Sigmoid colon (tissue), 7 donors: ENCODE measurements around the gene OSBPL5. TPM values are rescaled to one million over a fixed set of nuclear protein-coding genes. Genes with fewer than 3 reads are reported as not detected.
"Not testable (repeated sequence)": the region's sequence is repeated elsewhere in the genome, so short reads cannot be mapped to it uniquely, and the experiment has no call there.

Experiments used
- DNase-seq: peaks from one replicate; pipeline ENCODE4 v3.0.0-alpha.2; 2019
- H3K27ac ChIP-seq, 4 donors: fragments of 200-600 bp; sonication (generic); one replicate each; pipeline ENCODE4 v1.5.1; 2016 to 2019; ENCODE audit warnings: mild to moderate bottlenecking in 1 of 4
- H3K27me3 ChIP-seq, 3 donors: fragments of 200-600 bp; sonication (generic); one replicate each; pipeline ENCODE4 v1.5.1; 2019; ENCODE audit warnings: mild to moderate bottlenecking in 1 of 3
- H3K36me3 ChIP-seq, 4 donors: fragments of 200-600 bp; sonication (generic); one replicate each; pipeline ENCODE4 v1.5.1; 2016 to 2019
- H3K4me1 ChIP-seq, 4 donors: fragments of 200-600 bp; sonication (generic); one replicate each; pipeline ENCODE4 v1.5.1; 2017 to 2019
- H3K4me3 ChIP-seq, 4 donors: fragments of 200-600 bp; sonication (generic); one replicate each; pipeline ENCODE4 v1.5.1; 2017 to 2019; ENCODE audit warnings: mild to moderate bottlenecking in 2 of 4, moderate library complexity in 1 of 4
- H3K9me3 ChIP-seq, 4 donors: fragments of 200-600 bp in 3 of 4; sonication (generic) in 3 of 4; one replicate each; pipeline versions ENCODE4 v1.5.1 to v1.6.1; 2013 to 2019
- EP300 ChIP-seq, 4 donors: sonication (generic); formaldehyde crosslinking; IDR thresholded peaks; one replicate each; pipeline ENCODE4 v1.6.1; 2017; ENCODE audit warnings: antibody characterized with exemption in 4 of 4
- POLR2A ChIP-seq, 2 donors: fragments of 450-650 bp; IDR thresholded peaks; one replicate each; pipeline ENCODE4 v1.6.1; 2016; ENCODE audit warnings: antibody characterized with exemption in 2 of 2, mild to moderate bottlenecking in 2 of 2, moderate library complexity in 2 of 2
- POLR2AphosphoS5 ChIP-seq, 4 donors: sonication (generic); formaldehyde crosslinking; IDR thresholded peaks; one replicate each; pipeline ENCODE4 v1.6.1; 2017; ENCODE audit warnings: antibody characterized with exemption in 4 of 4
- WGBS, 2 donors: extraction: QIAGEN DNeasy Blood & Tissue Kit; methylation state at CpG; one replicate each; pipeline ENCODE4 v1.1.7; 2013; 5-methylcytosine and 5-hydroxymethylcytosine counted together
- intact Hi-C: fragments of 100-400 bp; cut with DNase I; formaldehyde crosslinking; loops from one replicate; pipeline ENCODE4 v1.15.1; 2023
- polyA plus RNA-seq, 3 donors: library from polyadenylated mRNA; stranded (reverse); fragments of 200-250 nt; gene quantifications; one replicate each; pipeline ENCODE4 v1.2.3, GENCODE V29; 2013
- total RNA-seq, 4 donors: library from RNA; depleted of rRNA; stranded (reverse); fragments of >200 nt; gene quantifications; one replicate each; pipeline ENCODE4 v1.1.0, GENCODE V29; 2016
- TF ChIP-seq, protein P1 (sequence below), 4 experiments: fragments of 450-650 bp in 3 of 4; fragments of 200-600 bp in 1 of 4; IDR thresholded peaks; one replicate each; pipeline ENCODE4 v1.5.1; 2016 to 2019; ENCODE audit warnings: antibody characterized with exemption in 4 of 4, mild to moderate bottlenecking in 3 of 4, moderate library complexity in 2 of 4
- donor health status: healthy with polysubstance abuse.
- donor health status: Bipolar disorder and iron deficiency.
- donor health status: healthy.

Gene OSBPL5
- total and polyA plus RNA-seq, 7 donors = 16.6 to 69.2 (median 29.8) TPM

GRCh38 chr11:3120071-3120792 lies 44.9 kb downstream of the OSBPL5 start:
- 97% methylated on average over 26 of the region's 26 CpGs for WGBS, 2 donors
- DNase-seq = peak; percentile 64
- no peaks in the 10 kb centered on the region for H3K9me3 ChIP-seq
- peaks cover 11 to 56% (median 20%) of the 10 kb centered on the region in 4 donors for H3K36me3 ChIP-seq
- no peak for TF ChIP-seq POLR2AphosphoS5 (IDR thresholded peaks at IDR 0.05)
- TF ChIP-seq, protein P1, sequence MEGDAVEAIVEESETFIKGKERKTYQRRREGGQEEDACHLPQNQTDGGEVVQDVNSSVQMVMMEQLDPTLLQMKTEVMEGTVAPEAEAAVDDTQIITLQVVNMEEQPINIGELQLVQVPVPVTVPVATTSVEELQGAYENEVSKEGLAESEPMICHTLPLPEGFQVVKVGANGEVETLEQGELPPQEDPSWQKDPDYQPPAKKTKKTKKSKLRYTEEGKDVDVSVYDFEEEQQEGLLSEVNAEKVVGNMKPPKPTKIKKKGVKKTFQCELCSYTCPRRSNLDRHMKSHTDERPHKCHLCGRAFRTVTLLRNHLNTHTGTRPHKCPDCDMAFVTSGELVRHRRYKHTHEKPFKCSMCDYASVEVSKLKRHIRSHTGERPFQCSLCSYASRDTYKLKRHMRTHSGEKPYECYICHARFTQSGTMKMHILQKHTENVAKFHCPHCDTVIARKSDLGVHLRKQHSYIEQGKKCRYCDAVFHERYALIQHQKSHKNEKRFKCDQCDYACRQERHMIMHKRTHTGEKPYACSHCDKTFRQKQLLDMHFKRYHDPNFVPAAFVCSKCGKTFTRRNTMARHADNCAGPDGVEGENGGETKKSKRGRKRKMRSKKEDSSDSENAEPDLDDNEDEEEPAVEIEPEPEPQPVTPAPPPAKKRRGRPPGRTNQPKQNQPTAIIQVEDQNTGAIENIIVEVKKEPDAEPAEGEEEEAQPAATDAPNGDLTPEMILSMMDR (IDR thresholded peaks at IDR 0.05) = no peak
- no peak for TF ChIP-seq EP300 (IDR thresholded peaks at IDR 0.05)
- TF ChIP-seq POLR2A (IDR thresholded peaks at IDR 0.05) = no peak
- peaks cover 0 to 32% (median 29%) of the 10 kb centered on the region in 4 donors for H3K4me1 ChIP-seq
- H3K27me3 ChIP-seq = no peaks in the 10 kb centered on the region
- H3K4me3 ChIP-seq = no peak overlapping the region
- H3K27ac ChIP-seq = no peak overlapping the region
- intact Hi-C loops = no loop called here

GRCh38 chr11:3119141-3119821 lies 45.8 kb downstream of the OSBPL5 start:
- no peak overlapping the region for H3K4me3 ChIP-seq

GRCh38 chr11:3115321-3115720 lies 49.8 kb downstream of the OSBPL5 start:
- TF ChIP-seq, protein P1 (IDR thresholded peaks at IDR 0.05) = no peak
- no peak for TF ChIP-seq POLR2AphosphoS5 (IDR thresholded peaks at IDR 0.05)
- intact Hi-C loops = no loop called here
- H3K9me3 ChIP-seq = no peaks in the 10 kb centered on the region
- H3K27me3 ChIP-seq = no peaks in the 10 kb centered on the region
- peaks cover 4 to 33% (median 9%) of the 10 kb centered on the region in 4 donors for H3K36me3 ChIP-seq
- 85 to 93% methylated on average over 3 of the region's 3 CpGs for WGBS, 2 donors
- no peak overlapping the region for H3K4me3 ChIP-seq
- no peak overlapping the region for H3K27ac ChIP-seq
- DNase-seq = no peak
- no peaks in the 10 kb centered on the region for H3K4me1 ChIP-seq

More at GRCh38 chr11:3119141-3119821, 45.8 kb downstream of the OSBPL5 start:
- Histone ChIP-seq H3K36me3 (peaks cover 11 to 52% (median 20%) of the 10 kb centered on the region in 4 donors), H3K27me3 (no peaks in the 10 kb centered on the region), H3K27ac (no peak overlapping the region), H3K9me3 (no peaks in the 10 kb centered on the region), H3K4me1 (peaks cover 0 to 23% (median 20%) of the 10 kb centered on the region in 4 donors)
- WGBS, 2 donors = 95 to 97% methylated on average over 14 of the region's 14 CpGs
- intact Hi-C loops = no loop called here
- TF ChIP-seq EP300 (IDR thresholded peaks at IDR 0.05) (no peak), POLR2AphosphoS5 (IDR thresholded peaks at IDR 0.05) (no peak), POLR2A (IDR thresholded peaks at IDR 0.05) (no peak)
- TF ChIP-seq, protein P1 (IDR thresholded peaks at IDR 0.05) = no peak
- peak; percentile 59 for DNase-seq

- H3K4me1 ChIP-seq, H3K4me3 ChIP-seq, DNase-seq, H3K9me3 ChIP-seq, H3K27me3 ChIP-seq, H3K27ac ChIP-seq, intact Hi-C loops: not testable (repeated sequence)
- peaks cover 0 to 25% (median 0%) of the 10 kb centered on the region in 4 donors for H3K36me3 ChIP-seq
These were observed 51.4 kb downstream of the OSBPL5 start for GRCh38 chr11:3113661-3114060.

GRCh38 chr11:3111919-3112690 lies 53.0 kb downstream of the OSBPL5 start:
- no peaks in the 10 kb centered on the region for H3K9me3 ChIP-seq
- no peak overlapping the region for H3K4me3 ChIP-seq
- TF ChIP-seq POLR2AphosphoS5 (IDR thresholded peaks at IDR 0.05) = no peak
- TF ChIP-seq, protein P1 (IDR thresholded peaks at IDR 0.05) = no peak
- TF ChIP-seq POLR2A (IDR thresholded peaks at IDR 0.05) = no peak
- TF ChIP-seq EP300 (IDR thresholded peaks at IDR 0.05) = no peak
- peak; percentile 8 for DNase-seq
- peaks cover 5 to 36% (median 7%) of the 10 kb centered on the region in 4 donors for H3K36me3 ChIP-seq
- no peaks in the 10 kb centered on the region for H3K4me1 ChIP-seq
- H3K27ac ChIP-seq = peak overlapping the region in 1 of 4 donors; percentile 1
- 67 to 89% methylated on average over 7 of the region's 9 CpGs for WGBS, 2 donors
- no peaks in the 10 kb centered on the region for H3K27me3 ChIP-seq
- intact Hi-C loops = no loop called here
